Skin of body (tissue), 2 donors: Measurements from ENCODE around the gene TIAM2. TPM values are rescaled to one million over a fixed set of nuclear protein-coding genes. Genes with fewer than 3 reads are reported as not detected.
"Not testable (repeated sequence)": the region's sequence is repeated elsewhere in the genome, so short reads cannot be mapped to it uniquely, and the experiment has no call there.

Experiments
- DNase-seq: peaks from one replicate; lab custom pipeline; 2025; lab: John Stamatoyannopoulos, UW
- total RNA-seq: library from RNA; depleted of rRNA; stranded (reverse); fragments of >200 nt; gene quantifications from one replicate; pipeline ENCODE4 v1.2.3, GENCODE V29; 2014

The TIAM2 gene
- total RNA-seq, 1 donor from 2014 or later = 30.6 TPM

- DNase-seq = no peak
These were observed 231.9 kb downstream of the TIAM2 start for GRCh38 chr6:155227046-155227445.

GRCh38 chr6:155228546-155229166 is 233.5 kb downstream of the TIAM2 start:
- no peak for DNase-seq

GRCh38 chr6:155230975-155231374 is 235.9 kb downstream of the TIAM2 start:
- not testable (repeated sequence) for DNase-seq

- no peak for DNase-seq
These were observed 237.7 kb downstream of the TIAM2 start for GRCh38 chr6:155232848-155233247.

- DNase-seq = no peak
These were observed 239.1 kb downstream of the TIAM2 start for GRCh38 chr6:155234167-155234566.

- no peak for DNase-seq
These were observed 239.6 kb downstream of the TIAM2 start for GRCh38 chr6:155234687-155235086.

- no peak for DNase-seq
These were observed 240.0 kb downstream of the TIAM2 start for GRCh38 chr6:155235087-155235486.

GRCh38 chr6:155237613-155238012 is 242.5 kb downstream of the TIAM2 start:
- DNase-seq = no peak

- DNase-seq = no peak
These were observed 245.9 kb downstream of the TIAM2 start for GRCh38 chr6:155240905-155241600.

- DNase-seq = no peak
These were observed 246.9 kb downstream of the TIAM2 start for GRCh38 chr6:155241966-155242365.

GRCh38 chr6:155244434-155244833 is 249.3 kb downstream of the TIAM2 start:
- DNase-seq = no peak

- DNase-seq = no peak
These were observed 250.1 kb downstream of the TIAM2 start for GRCh38 chr6:155245193-155245592.

GRCh38 chr6:155245831-155246230 is 250.7 kb downstream of the TIAM2 start:
- DNase-seq = peak; percentile 24

GRCh38 chr6:155246825-155247224 is 251.7 kb downstream of the TIAM2 start:
- DNase-seq = no peak

GRCh38 chr6:155247618-155248007 is 252.5 kb downstream of the TIAM2 start:
- no peak for DNase-seq

GRCh38 chr6:155248008-155249001 is 253.2 kb downstream of the TIAM2 start:
- peak; percentile 66 for DNase-seq

GRCh38 chr6:155250701-155251381 is 255.7 kb downstream of the TIAM2 start:
- no peak for DNase-seq

GRCh38 chr6:155252581-155252980 is 257.5 kb downstream of the TIAM2 start:
- no peak for DNase-seq

GRCh38 chr6:155253337-155253736 is 258.2 kb downstream of the TIAM2 start:
- no peak for DNase-seq

- DNase-seq = no peak
These were observed 259.0 kb downstream of the TIAM2 start for GRCh38 chr6:155254139-155254538.

- DNase-seq = no peak
These were observed 261.1 kb downstream of the TIAM2 start for GRCh38 chr6:155256122-155256795.
